GM21737 (cell line): Measurements from ENCODE around the gene PROCR.
"Not testable (repeated sequence)": the region's sequence is repeated elsewhere in the genome, so short reads cannot be mapped to it uniquely, and the experiment has no call there.

Experiments
- ATAC-seq: cut with Tn5 transposase; IDR thresholded peaks from one replicate; pipeline ENCODE4 v1.9.1; 2021; ENCODE audit warnings: mild to moderate bottlenecking, moderate library complexity; ENCODE audit not compliant: unreplicated experiment

Gene PROCR

DNA sequence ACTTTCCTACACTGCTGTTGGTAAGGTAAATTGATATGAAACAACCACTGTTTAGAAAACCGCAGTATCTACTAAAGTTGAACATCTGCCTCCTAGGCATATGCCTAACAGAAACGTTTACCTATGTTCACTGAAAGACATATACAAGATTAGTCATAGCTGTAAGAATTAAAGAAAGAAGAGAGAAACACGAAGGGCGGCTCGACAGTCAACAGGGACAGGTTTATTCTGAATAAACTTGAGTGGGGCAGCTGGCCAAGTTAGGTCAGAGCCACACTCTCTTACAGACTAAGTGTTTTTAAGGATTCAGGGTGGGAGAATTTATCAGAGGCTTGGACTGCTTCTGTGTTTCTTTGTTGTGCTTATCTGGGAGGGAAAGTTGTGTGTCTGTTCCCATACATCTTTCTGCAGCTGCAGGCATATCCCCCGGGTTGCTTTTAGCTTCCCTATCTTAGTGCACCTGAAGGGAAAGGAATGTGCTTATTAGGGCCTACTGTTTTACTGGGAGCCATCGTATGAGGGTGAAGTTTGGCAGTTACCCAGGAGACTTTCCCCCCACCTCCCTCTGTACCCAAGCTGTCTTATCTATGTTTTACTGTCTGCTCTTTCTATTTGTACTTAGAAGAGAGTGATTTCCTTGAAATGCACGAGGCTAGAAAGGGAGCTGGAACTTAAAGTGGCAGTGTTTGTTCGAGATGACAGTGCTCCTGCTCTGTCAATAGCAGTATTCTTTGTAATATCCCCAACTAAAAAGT lies 20.4 kb downstream of the PROCR start:
- ATAC-seq, result no peak

GRCh38 chr20:35193031-35193791 lies 21.3 kb downstream of the PROCR start:
- not testable (repeated sequence) for ATAC-seq

- ATAC-seq, result no peak
Observed at GRCh38 chr20:35196313-35196712, 24.4 kb downstream of the PROCR start.

- ATAC-seq, result no peak
Observed at GRCh38 chr20:35199740-35200139, 27.9 kb downstream of the PROCR start.

DNA sequence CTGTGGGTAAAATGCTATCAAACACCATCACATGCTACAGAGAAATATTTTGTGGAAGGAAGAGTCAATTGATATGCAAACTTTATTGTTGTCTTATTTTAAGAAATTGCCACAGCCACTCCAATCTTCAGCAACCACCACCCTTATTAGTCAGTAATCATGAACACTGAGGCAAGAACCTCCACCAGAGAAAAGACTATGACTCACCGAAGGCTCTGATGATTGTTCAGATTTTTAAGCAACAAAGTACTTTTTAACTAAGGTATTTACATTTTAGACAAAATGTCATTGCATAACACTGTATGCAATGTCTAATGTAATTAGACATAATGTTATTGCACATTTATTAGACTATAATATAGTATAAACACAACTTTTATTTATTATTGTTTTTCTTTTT lies 28.4 kb downstream of the PROCR start:
- ATAC-seq, result no peak

DNA sequence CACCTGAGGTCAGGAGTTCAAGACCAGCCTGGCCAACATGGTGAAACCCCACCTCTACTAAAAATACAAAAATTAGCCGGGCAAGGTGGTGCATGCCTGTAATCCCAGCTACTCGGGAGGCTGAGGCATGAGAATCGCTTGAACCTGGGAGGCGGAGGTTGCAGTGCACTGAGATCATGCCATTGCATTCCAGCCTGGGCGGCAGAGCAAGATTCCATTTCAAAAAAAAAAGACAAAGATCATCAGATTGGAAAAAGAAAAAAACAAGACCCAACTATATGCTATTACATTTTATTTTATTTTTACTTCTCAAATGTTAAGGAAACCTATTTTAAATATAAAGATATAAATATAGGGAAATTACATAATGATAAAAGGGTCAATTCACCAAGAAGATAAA lies 29.6 kb downstream of the PROCR start:
- not testable (repeated sequence) for ATAC-seq

DNA sequence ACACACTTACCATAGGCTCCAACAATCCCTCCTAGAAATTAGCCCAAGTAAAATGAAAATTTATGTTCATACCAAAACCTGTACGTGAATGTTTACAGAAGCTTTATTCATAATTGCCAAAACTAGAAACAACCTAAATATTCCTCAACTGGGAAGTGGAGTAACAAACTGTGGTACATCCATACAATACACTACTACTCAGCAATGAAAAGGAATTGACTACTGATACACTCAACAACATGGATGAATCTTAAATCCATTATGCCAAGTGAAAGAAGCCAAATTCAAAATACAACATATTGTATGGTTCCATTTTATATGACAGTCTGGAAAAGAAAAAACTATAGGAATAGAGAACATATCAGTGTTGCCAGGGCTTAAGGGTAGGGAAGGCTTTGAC lies 34.9 kb downstream of the PROCR start:
- ATAC-seq, result no peak

DNA sequence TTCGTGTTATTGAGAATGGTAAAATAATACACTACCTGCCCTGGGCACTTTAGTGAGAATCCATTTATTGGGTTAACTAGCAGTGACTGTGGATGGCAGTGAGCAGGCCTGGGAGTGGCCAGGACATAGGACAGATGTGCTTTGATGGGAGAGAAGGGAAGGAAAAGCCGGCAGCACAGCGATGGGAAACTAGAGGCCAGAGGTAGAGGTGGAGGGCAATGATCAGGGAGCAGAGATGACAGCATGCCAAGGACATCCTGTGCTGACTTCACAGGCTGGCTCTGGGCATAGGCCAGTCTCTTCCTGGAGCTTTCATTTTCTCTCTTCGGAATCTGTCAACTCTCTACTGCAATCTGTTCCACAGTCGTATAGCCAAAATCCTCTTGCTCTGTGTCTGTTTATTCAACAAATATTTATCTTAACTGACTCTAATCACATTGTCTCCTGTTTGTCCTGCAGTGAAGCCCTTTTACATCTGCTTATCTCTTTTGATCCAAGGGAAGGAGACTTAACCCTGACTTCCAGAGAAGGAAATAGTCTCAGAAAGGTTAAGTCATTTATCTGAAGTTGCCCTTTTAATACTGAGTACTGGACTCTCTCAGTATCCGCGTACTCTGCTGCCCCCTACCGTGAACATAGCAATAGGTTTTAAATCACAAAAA lies 36.2 kb downstream of the PROCR start:
- ATAC-seq, result no peak

- no peak for ATAC-seq
Observed at GRCh38 chr20:35215066-35215956, 43.4 kb downstream of the PROCR start.

- no peak for ATAC-seq
Observed at GRCh38 chr20:35216541-35216940, 44.7 kb downstream of the PROCR start.

DNA sequence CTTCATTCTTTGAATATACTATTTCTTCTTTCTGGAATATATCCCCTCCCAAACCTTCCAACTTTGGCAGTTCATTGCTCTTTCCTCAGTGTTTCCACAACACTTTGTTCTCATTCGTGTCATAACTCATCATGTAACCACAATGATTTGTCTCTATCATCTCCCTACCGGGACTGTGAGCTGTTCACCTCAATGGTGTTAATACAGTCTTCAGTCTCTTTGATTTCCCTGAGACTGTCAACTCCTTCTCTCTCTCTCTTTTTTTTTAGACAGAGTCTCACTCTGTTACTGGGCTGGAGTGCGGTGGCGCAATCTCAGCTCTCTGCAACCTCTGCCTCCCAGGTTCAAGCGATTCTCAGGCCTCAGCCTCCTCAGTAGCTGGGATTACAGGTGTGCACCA lies 52.1 kb downstream of the PROCR start:
- no peak for ATAC-seq

GRCh38 chr20:35224536-35224935 lies 52.7 kb downstream of the PROCR start:
- ATAC-seq, result no peak

- no peak for ATAC-seq
Observed at GRCh38 chr20:35225319-35226125, 53.6 kb downstream of the PROCR start.

GRCh38 chr20:35226126-35226883 lies 54.4 kb downstream of the PROCR start, which contains the start of gene MMP24:
MMP24 (plus strand) TSS chr20:35226690; CDS start chr20:35226739, 49 bp downstream.
- ATAC-seq, result no peak
